ENCODE measurements around the gene HDHD2. TPM values are rescaled to one million over a fixed set of nuclear protein-coding genes. Genes with fewer than 3 reads are reported as not detected.

Gene HDHD2
- total RNA-seq, 4 donors from 2014 or later, result 18.9 to 29.3 (median 25.9) TPM

- peak overlapping the region; percentile 87 to 99 for H3K4me3 ChIP-seq
- TF ChIP-seq POLR2AphosphoS5 (IDR thresholded peaks at IDR 0.05) (no peak), EP300 (IDR thresholded peaks at IDR 0.05) (no peak), POLR2A (IDR thresholded peaks at IDR 0.05) (no peak)
- TF ChIP-seq, protein P1, sequence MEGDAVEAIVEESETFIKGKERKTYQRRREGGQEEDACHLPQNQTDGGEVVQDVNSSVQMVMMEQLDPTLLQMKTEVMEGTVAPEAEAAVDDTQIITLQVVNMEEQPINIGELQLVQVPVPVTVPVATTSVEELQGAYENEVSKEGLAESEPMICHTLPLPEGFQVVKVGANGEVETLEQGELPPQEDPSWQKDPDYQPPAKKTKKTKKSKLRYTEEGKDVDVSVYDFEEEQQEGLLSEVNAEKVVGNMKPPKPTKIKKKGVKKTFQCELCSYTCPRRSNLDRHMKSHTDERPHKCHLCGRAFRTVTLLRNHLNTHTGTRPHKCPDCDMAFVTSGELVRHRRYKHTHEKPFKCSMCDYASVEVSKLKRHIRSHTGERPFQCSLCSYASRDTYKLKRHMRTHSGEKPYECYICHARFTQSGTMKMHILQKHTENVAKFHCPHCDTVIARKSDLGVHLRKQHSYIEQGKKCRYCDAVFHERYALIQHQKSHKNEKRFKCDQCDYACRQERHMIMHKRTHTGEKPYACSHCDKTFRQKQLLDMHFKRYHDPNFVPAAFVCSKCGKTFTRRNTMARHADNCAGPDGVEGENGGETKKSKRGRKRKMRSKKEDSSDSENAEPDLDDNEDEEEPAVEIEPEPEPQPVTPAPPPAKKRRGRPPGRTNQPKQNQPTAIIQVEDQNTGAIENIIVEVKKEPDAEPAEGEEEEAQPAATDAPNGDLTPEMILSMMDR (IDR thresholded peaks at IDR 0.05), result no peak
- peaks cover 0 to 39% (median 13%) of the 10 kb centered on the region in 3 donors for H3K4me1 ChIP-seq
- H3K36me3 ChIP-seq, result no peaks in the 10 kb centered on the region
- H3K27ac ChIP-seq, result no peak overlapping the region
- no peaks in the 10 kb centered on the region for H3K9me3 ChIP-seq
- whole genome bisulfite sequencing, 2 donors (ENCODE audit: low coverage in 1 of 2), result 65 to 72% methylated on average over 11 of the region's 13 CpGs
- no peak for ATAC-seq
- H3K27me3 ChIP-seq, result no peaks in the 10 kb centered on the region
Observed at GRCh38 chr18:47174545-47175116, 24.3 kb upstream of the HDHD2 start.

DNA sequence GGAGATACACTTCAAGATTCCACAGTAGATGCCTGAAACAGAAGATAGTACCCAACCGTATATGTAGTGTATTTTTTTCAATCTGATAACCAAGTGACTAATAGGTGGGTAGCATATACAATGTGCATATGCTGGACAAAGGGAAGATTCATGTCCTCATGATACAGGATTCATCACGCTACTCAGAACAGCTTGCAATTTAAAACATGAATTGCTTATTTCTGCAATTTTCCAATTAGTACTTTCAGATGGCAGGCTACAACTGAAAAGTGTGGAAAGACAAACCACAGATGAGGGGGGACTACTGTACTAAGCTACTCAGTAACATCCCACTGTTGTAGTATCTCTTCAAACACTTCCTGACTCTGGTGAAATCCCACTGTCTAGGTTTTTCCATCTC lies 22.2 kb upstream of the HDHD2 start:
- WGBS, 2 donors (ENCODE audit: low coverage in 1 of 2), result 52 to 64% methylated on average over 2 of the region's 2 CpGs
- no peak overlapping the region for H3K27ac ChIP-seq
- no peaks in the 10 kb centered on the region for H3K9me3 ChIP-seq
- no peaks in the 10 kb centered on the region for H3K27me3 ChIP-seq
- TF ChIP-seq POLR2AphosphoS5 (IDR thresholded peaks at IDR 0.05) (no peak), EP300 (IDR thresholded peaks at IDR 0.05) (no peak), POLR2A (IDR thresholded peaks at IDR 0.05) (no peak)
- TF ChIP-seq, protein P1 (IDR thresholded peaks at IDR 0.05), result no peak
- H3K4me1 ChIP-seq, result peaks cover 0 to 39% (median 13%) of the 10 kb centered on the region in 3 donors
- no peak for ATAC-seq
- no peaks in the 10 kb centered on the region for H3K36me3 ChIP-seq
- H3K4me3 ChIP-seq, result no peak overlapping the region

DNA sequence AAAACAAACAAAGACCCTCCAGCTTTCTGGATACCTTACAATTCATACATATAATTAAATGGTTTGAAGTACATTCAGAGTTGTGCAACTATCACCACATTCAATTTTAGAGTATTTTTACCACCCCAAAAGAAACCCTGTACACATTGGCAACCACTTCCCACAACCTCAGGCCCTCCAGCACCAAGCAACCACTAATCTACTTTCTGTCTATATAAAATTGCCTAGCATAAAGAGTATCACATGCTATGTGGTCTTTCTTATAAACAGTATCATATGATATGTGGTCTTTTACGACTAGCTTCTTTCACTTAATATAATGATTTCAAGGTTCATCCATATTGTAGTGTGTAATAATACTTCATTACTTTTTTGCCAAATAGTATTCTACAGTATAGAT lies 18.6 kb upstream of the HDHD2 start:
- TF ChIP-seq POLR2A (IDR thresholded peaks at IDR 0.05) (no peak), EP300 (IDR thresholded peaks at IDR 0.05) (no peak), POLR2AphosphoS5 (IDR thresholded peaks at IDR 0.05) (no peak)
- TF ChIP-seq, protein P1 (IDR thresholded peaks at IDR 0.05), result no peak
- H3K36me3 ChIP-seq, result no peaks in the 10 kb centered on the region
- H3K27ac ChIP-seq, result no peak overlapping the region
- no peaks in the 10 kb centered on the region for H3K9me3 ChIP-seq
- no peaks in the 10 kb centered on the region for H3K27me3 ChIP-seq
- H3K4me1 ChIP-seq, result peaks cover 0 to 48% (median under 1%) of the 10 kb centered on the region in 3 donors
- no peak overlapping the region for H3K4me3 ChIP-seq
- WGBS, 2 donors (ENCODE audit: low coverage in 1 of 2), result 73 to 86% methylated on average over 1 of the region's 1 CpG
- no peak for ATAC-seq

DNA sequence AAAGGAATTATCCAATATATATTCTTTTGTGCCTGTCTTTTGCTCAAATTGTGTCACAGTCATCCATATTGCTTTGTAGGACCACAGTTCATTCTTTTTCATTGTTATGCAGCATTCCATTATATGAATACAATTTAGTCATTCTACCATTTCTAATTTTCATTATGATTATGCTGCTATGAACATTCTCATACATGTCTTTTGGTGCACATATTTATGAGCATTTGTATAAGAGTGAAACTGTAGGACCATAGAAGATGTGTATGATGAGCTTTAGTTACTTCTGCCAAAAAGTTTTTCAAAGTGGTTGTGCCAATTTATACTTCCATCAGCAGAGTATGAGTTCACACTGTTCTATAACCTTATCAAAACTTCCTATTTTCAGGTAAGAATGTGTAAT lies 18.2 kb upstream of the HDHD2 start:
- Histone ChIP-seq H3K4me3 (no peak overlapping the region), H3K4me1 (peaks cover 0 to 44% (median 0%) of the 10 kb centered on the region in 3 donors), H3K27me3 (no peaks in the 10 kb centered on the region), H3K36me3 (no peaks in the 10 kb centered on the region), H3K9me3 (no peaks in the 10 kb centered on the region), H3K27ac (no peak overlapping the region)
- no peak for ATAC-seq
- no peak for TF ChIP-seq POLR2A (IDR thresholded peaks at IDR 0.05)
- no peak for TF ChIP-seq POLR2AphosphoS5 (IDR thresholded peaks at IDR 0.05)
- no peak for TF ChIP-seq EP300 (IDR thresholded peaks at IDR 0.05)
- TF ChIP-seq, protein P1 (IDR thresholded peaks at IDR 0.05), result no peak

DNA sequence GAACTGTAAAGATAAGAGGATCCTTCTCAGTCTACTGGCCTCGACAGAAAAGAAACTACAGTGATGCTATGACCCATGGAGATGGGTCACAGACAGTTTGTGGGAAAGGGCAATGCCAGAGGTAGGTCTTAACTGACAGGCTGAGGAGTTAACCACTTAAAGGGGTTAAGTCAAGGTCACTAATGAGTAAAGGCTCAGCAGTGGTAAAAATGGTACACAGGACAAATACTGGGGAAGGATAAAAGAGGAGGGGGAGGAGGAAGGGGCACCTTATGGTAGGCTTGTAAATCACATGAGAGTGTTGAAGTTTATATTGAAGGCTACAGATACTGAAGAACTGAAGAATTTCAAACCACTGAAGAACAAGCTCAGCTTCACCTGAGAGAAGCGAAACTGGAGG lies 16.0 kb upstream of the HDHD2 start:
- Histone ChIP-seq H3K27ac (no peak overlapping the region), H3K4me1 (peaks cover 0 to 28% (median 0%) of the 10 kb centered on the region in 3 donors), H3K9me3 (no peaks in the 10 kb centered on the region), H3K4me3 (no peak overlapping the region), H3K27me3 (no peaks in the 10 kb centered on the region), H3K36me3 (no peaks in the 10 kb centered on the region)
- no peak for ATAC-seq
- WGBS, 2 donors (ENCODE audit: low coverage in 1 of 2), result 74 to 79% methylated on average over 2 of the region's 2 CpGs
- TF ChIP-seq, protein P1 (IDR thresholded peaks at IDR 0.05), result no peak
- TF ChIP-seq POLR2AphosphoS5 (IDR thresholded peaks at IDR 0.05) (no peak), EP300 (IDR thresholded peaks at IDR 0.05) (no peak)
